K562 (cell line): ENCODE measurements around the gene PIK3CG. TPM values are rescaled to one million over a fixed set of nuclear protein-coding genes. Genes with fewer than 3 reads are reported as not detected.

Experiments
- CHD1 ChIP-seq: fragments of 200-600 bp; sonication (generic); IDR thresholded peaks from one replicate; pipeline ENCODE4 v1.6.1; 2012; ENCODE audit warnings: mild to moderate bottlenecking, moderate library complexity, low read length, inconsistent platforms
- DACH1 ChIP-seq: fragments of 450-650 bp; IDR thresholded peaks from 2 replicates; pipeline ENCODE4 v1.6.1; 2018; ENCODE audit not compliant: partially characterized antibody
- EHMT2 ChIP-seq: fragments of 450-650 bp; IDR thresholded peaks from 2 replicates; pipeline ENCODE4 v1.6.1; 2018; ENCODE audit warnings: antibody characterized with exemption
- ESRRA ChIP-seq: fragments of 450-650 bp; IDR thresholded peaks from 2 replicates; pipeline ENCODE4 v1.6.1; 2014; ENCODE audit warnings: low read depth, mild to moderate bottlenecking, moderate library complexity, borderline replicate concordance
- ETS2 ChIP-seq: IDR thresholded peaks from 2 replicates; pipeline ENCODE4 v1.6.1; 2016; ENCODE audit warnings: borderline replicate concordance, missing genetic modification characterization, mild to moderate bottlenecking, moderate library complexity, missing compliant biosample characterization; ENCODE audit not compliant: poor library complexity, severe bottlenecking
- HNRNPH1 ChIP-seq: fragments of 200-400 bp; formaldehyde crosslinking; optimal IDR thresholded peaks from 2 replicates; pipeline ENCODE3; 2017; ENCODE audit warnings: low read depth, mild to moderate bottlenecking, low read length, moderate library complexity
- KLF13 ChIP-seq: fragments of 450-650 bp; IDR thresholded peaks from 2 replicates; pipeline ENCODE4 v1.6.1; 2016; ENCODE audit warnings: missing genetic modification characterization, low read depth, mild to moderate bottlenecking, missing compliant biosample characterization, moderate library complexity, borderline replicate concordance
- NFXL1 ChIP-seq: fragments of 450-650 bp; formaldehyde crosslinking; IDR thresholded peaks from 2 replicates; pipeline ENCODE4 v1.4.0; 2021; ENCODE audit warnings: mild to moderate bottlenecking
- PHB ChIP-seq: fragments of 250-450 bp; sonication (Bioruptor Pico); IDR thresholded peaks from 2 replicates; pipeline ENCODE4 v1.5.0; 2021
- PHF21A ChIP-seq: fragments of 450-650 bp; IDR thresholded peaks from 2 replicates; pipeline ENCODE4 v1.6.1; 2017; ENCODE audit warnings: low read depth, borderline replicate concordance
- SPI1 ChIP-seq: IDR thresholded peaks from 2 replicates; pipeline ENCODE4 v1.6.1; 2011; ENCODE audit warnings: low read depth, low read length, control low read depth, borderline replicate concordance
- TAF9B ChIP-seq: fragments of 450-650 bp; IDR thresholded peaks from 2 replicates; pipeline ENCODE4 v1.6.1; 2018; ENCODE audit warnings: mild to moderate bottlenecking; ENCODE audit not compliant: partially characterized antibody
- TCF7 ChIP-seq: sonication (generic); IDR thresholded peaks from 2 replicates; pipeline ENCODE4 v1.6.1; 2016; ENCODE audit warnings: antibody characterized with exemption, borderline replicate concordance
- WHSC1 ChIP-seq: IDR thresholded peaks from one replicate; pipeline ENCODE4 v1.6.1; 2012; ENCODE audit warnings: low read length, control low read depth, inconsistent platforms
- YY1 ChIP-seq, 3 experiments: IDR thresholded peaks; 2 replicates each; pipeline ENCODE4 v1.6.1; 2011; ENCODE audit warnings: low read length in 2 of 3, mild to moderate bottlenecking in 2 of 3, moderate library complexity in 2 of 3, borderline replicate concordance in 1 of 3, control low read depth in 1 of 3, low read depth in 1 of 3; ENCODE audit not compliant: insufficient read depth in 3 of 3, insufficient replicate concordance in 2 of 3, control insufficient read depth in 1 of 3, insufficient read length in 1 of 3; ENCODE audit errors: extremely low read depth in 1 of 3
- ZKSCAN3 ChIP-seq: fragments of 250-450 bp; sonication (Bioruptor Pico); IDR thresholded peaks from 2 replicates; pipeline ENCODE4 v1.4.0; 2020
- ZNF699 ChIP-seq: fragments of 250-450 bp; sonication (Bioruptor Pico); IDR thresholded peaks from 2 replicates; pipeline ENCODE4 v1.8.0; 2021; ENCODE audit warnings: mild to moderate bottlenecking, moderate library complexity; ENCODE audit not compliant: insufficient replicate concordance
- polyA plus RNA-seq, 8 experiments: library from polyadenylated mRNA; depleted of rRNA in 4 of 8; stranded (reverse) in 5 of 8; unstranded in 3 of 8; fragments of >200 nt; fragmentation: Nextera tagmentation in 2 of 8; fragmentation: Illumina TruSeq in 1 of 8; extraction: Ambion mirVana in 2 of 8; extraction: Trizol in 1 of 8; gene quantifications; 2 replicates each; pipeline versions ENCODE4 v1.2.1 to v1.2.3, GENCODE V29; 2011 to 2014; ENCODE audit warnings: inconsistent platforms in 1 of 8, missing spikeins in 1 of 8
- total RNA-seq, 7 experiments: library from RNA; depleted of rRNA in 6 of 7; stranded (reverse); fragments of >200 nt in 6 of 7; fragmentation: Illumina TruSeq in 2 of 7; extraction: Trizol in 2 of 7; gene quantifications; 2 replicates each; pipeline versions ENCODE4 v1.2.1 to v1.2.3, GENCODE V29; 2011 to 2021; ENCODE audit warnings: low replicate concordance in 1 of 7
- TF ChIP-seq, protein P1 (sequence below): sonication (generic); formaldehyde crosslinking; IDR thresholded peaks from 2 replicates; pipeline ENCODE4 v1.8.0; 2022; ENCODE audit warnings: mild to moderate bottlenecking, missing genetic modification reagents
- TF ChIP-seq, protein P2 (sequence below): fragments of 450-650 bp; conservative IDR thresholded peaks from 2 replicates; pipeline ENCODE4 v1.6.1; 2016; ENCODE audit warnings: missing genetic modification characterization, low read depth, mild to moderate bottlenecking, missing compliant biosample characterization, moderate library complexity
- TF ChIP-seq, protein P3 (sequence below): fragments of 450-650 bp; IDR thresholded peaks from one replicate; pipeline ENCODE4 v1.6.1; 2018; ENCODE audit warnings: mild to moderate bottlenecking, moderate library complexity; ENCODE audit not compliant: partially characterized antibody
- TF ChIP-seq, protein P4 (sequence below): fragments of 250-450 bp; sonication (Bioruptor Pico); IDR thresholded peaks from 2 replicates; pipeline ENCODE4 v1.6.1; 2021; ENCODE audit warnings: mild to moderate bottlenecking
- TF ChIP-seq, protein P5 (sequence below): sonication (generic); formaldehyde crosslinking; IDR thresholded peaks from 2 replicates; pipeline ENCODE4 v1.8.0; 2023; ENCODE audit warnings: mild to moderate bottlenecking, missing genetic modification reagents

PIK3CG gene
- total and polyA plus RNA-seq, 9 of the 15 experiments (the other 6 are each of a cell fraction or from before 2014, with no cell fraction given) = 5.3 to 42.5 (median 29.0) TPM

DNA sequence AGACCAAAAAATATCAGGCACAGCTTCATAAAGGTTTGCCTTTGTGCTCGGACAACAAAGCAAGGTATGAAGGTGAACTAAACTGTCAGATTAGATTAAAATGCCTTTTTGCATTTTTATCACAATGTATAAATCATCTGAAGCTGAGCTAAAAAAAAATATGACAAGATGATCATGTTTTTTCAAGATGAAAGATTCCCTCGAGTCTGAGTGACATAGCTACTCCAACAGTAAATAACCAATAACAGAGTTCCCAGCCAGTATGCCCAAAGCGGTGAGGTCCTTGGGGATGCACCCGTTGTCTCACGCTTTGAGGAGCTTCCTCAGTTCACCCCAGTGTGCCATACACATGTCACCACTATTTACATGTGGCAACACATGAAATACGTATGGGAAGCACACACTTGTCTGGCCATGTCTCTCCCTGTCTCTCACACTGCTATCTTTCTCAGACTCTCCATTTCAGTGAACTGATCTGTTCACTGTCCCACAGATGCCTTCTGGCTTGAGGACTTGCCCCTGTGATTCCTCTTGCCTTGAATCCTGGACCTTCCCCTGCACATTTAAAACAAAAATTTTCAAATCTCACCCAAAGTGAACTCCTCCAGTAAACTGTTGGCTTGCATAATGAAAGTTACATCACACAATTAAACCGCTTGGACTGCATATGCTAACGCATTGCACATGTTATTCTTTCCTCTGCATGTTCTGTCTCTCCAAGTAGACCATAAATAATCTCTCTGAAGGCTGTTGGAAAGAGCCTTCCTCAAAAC lies 2.6 kb upstream of the PIK3CG start (continued):
- no peak for TF ChIP-seq ESRRA
- no peak for TF ChIP-seq PHB (CRISPR knock-in tag)
- TF ChIP-seq ZNF699 (CRISPR knock-in tag) = no peak
- TF ChIP-seq ZKSCAN3 (CRISPR knock-in tag) = no peak
- TF ChIP-seq CHD1 = no peak
- no peak for TF ChIP-seq NFXL1
- no peak for TF ChIP-seq DACH1
- no peak for TF ChIP-seq SPI1
- TF ChIP-seq TCF7 = no peak
- TF ChIP-seq, protein P1, sequence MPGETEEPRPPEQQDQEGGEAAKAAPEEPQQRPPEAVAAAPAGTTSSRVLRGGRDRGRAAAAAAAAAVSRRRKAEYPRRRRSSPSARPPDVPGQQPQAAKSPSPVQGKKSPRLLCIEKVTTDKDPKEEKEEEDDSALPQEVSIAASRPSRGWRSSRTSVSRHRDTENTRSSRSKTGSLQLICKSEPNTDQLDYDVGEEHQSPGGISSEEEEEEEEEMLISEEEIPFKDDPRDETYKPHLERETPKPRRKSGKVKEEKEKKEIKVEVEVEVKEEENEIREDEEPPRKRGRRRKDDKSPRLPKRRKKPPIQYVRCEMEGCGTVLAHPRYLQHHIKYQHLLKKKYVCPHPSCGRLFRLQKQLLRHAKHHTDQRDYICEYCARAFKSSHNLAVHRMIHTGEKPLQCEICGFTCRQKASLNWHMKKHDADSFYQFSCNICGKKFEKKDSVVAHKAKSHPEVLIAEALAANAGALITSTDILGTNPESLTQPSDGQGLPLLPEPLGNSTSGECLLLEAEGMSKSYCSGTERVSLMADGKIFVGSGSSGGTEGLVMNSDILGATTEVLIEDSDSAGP (CRISPR knock-in tag) = no peak
- TF ChIP-seq YY1 (IDR thresholded peaks at IDR 0.05; ENCODE audit: borderline replicate concordance in 1 of 3, control insufficient read depth in 1 of 3, extremely low read depth in 1 of 3, insufficient read depth in 3 of 3, insufficient read length in 1 of 3, insufficient replicate concordance in 2 of 3, low read depth in 1 of 3, low read length in 2 of 3) = no peak
- TF ChIP-seq ETS2 (tag) = no peak
- TF ChIP-seq HNRNPH1 = no peak
- TF ChIP-seq, protein P2, sequence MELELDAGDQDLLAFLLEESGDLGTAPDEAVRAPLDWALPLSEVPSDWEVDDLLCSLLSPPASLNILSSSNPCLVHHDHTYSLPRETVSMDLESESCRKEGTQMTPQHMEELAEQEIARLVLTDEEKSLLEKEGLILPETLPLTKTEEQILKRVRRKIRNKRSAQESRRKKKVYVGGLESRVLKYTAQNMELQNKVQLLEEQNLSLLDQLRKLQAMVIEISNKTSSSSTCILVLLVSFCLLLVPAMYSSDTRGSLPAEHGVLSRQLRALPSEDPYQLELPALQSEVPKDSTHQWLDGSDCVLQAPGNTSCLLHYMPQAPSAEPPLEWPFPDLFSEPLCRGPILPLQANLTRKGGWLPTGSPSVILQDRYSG (tag) = no peak; the same call in 1 of the 2 replicates
- TF ChIP-seq, protein P3, sequence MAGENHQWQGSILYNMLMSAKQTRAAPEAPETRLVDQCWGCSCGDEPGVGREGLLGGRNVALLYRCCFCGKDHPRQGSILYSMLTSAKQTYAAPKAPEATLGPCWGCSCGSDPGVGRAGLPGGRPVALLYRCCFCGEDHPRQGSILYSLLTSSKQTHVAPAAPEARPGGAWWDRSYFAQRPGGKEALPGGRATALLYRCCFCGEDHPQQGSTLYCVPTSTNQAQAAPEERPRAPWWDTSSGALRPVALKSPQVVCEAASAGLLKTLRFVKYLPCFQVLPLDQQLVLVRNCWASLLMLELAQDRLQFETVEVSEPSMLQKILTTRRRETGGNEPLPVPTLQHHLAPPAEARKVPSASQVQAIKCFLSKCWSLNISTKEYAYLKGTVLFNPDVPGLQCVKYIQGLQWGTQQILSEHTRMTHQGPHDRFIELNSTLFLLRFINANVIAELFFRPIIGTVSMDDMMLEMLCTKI = no peak
- TF ChIP-seq, protein P4, sequence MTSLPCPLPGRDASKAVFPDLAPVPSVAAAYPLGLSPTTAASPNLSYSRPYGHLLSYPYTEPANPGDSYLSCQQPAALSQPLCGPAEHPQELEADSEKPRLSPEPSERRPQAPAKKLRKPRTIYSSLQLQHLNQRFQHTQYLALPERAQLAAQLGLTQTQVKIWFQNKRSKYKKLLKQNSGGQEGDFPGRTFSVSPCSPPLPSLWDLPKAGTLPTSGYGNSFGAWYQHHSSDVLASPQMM (CRISPR knock-in tag) = no peak
- TF ChIP-seq TAF9B = no peak
- TF ChIP-seq EHMT2 = peak; percentile 8; the same call in 1 of the 2 replicates
- no peak for TF ChIP-seq WHSC1
- no peak for TF ChIP-seq KLF13 (tag)
- no peak for TF ChIP-seq PHF21A
- TF ChIP-seq, protein P5, sequence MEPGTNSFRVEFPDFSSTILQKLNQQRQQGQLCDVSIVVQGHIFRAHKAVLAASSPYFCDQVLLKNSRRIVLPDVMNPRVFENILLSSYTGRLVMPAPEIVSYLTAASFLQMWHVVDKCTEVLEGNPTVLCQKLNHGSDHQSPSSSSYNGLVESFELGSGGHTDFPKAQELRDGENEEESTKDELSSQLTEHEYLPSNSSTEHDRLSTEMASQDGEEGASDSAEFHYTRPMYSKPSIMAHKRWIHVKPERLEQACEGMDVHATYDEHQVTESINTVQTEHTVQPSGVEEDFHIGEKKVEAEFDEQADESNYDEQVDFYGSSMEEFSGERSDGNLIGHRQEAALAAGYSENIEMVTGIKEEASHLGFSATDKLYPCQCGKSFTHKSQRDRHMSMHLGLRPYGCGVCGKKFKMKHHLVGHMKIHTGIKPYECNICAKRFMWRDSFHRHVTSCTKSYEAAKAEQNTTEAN (CRISPR knock-in tag) = no peak
